GM19467 (cell line): Measurements from ENCODE around the gene DOK3.

Experiments used
- ATAC-seq: cut with Tn5 transposase; IDR thresholded peaks from one replicate; pipeline ENCODE4 v1.9.1; 2021; ENCODE audit warnings: mild to moderate bottlenecking, moderate library complexity; ENCODE audit not compliant: unreplicated experiment

Gene DOK3

GRCh38 chr5:177484902-177485549 is 24.6 kb downstream of the DOK3 start:
- ATAC-seq = no peak

- no peak for ATAC-seq
These were observed 25.4 kb downstream of the DOK3 start for GRCh38 chr5:177483994-177484901.

DNA sequence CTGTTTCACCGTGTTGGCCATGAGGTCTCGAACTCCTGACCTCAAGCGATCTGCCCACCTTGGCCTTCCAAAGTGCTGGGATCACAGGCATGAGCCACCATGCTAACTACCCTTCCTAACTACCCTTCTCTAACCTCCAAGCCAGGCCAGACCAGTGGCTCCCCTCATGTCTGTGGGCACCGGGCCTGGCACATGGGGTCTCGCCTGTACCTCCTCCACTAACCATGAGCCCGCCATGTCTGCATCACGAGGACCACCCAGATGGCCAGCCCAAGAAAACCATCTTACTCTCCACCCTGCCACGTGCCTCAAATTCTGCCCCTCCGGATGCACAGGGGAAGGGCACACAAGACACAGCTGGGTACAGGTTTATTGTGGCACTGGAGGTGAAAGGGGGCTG is 26.6 kb downstream of the DOK3 start:
- no peak for ATAC-seq

- no peak for ATAC-seq
These were observed 27.2 kb downstream of the DOK3 start for GRCh38 chr5:177482359-177482795.

- no peak for ATAC-seq
These were observed 29.9 kb downstream of the DOK3 start for GRCh38 chr5:177479774-177480173.

GRCh38 chr5:177478711-177479646 is 30.6 kb downstream of the DOK3 start:
- ATAC-seq = no peak

DNA sequence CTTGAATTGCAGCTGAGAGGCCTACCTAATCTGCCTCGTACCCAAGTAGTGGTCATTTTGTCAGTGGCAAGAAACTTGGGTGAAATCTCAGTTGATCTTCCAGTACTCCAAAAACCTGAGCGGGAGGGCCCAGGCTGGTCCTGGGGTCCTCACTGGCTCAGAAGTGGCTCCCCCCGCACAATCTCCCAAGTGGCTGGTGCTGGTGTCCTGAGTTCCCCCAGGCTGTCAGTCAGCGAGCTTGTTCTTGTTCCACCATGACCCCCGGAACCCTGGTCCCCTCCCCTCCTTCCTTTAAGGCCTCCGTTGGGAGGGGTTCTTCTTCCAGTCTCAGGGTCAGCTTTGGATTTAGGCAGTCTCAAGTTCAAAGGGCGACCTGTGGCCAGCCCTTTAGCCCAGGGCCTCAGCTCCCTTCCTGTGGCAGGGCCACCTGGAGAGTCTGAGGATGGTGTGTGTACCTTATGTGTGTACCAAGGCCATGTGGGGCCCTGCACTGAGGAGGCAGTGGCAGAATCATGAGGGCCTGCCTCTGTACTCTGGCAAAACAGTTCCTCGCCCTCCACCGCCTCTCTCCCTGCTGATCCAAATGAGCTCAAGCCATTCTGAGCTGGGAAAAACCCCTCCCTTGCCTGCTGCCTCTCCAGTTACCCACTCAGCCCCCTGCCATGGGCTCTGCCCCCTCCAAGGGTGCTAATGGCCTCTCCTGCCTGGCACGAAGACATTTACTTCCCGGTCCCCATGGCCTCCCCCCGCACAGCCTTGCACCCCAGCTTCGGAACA is 31.7 kb downstream of the DOK3 start:
- no peak for ATAC-seq

DNA sequence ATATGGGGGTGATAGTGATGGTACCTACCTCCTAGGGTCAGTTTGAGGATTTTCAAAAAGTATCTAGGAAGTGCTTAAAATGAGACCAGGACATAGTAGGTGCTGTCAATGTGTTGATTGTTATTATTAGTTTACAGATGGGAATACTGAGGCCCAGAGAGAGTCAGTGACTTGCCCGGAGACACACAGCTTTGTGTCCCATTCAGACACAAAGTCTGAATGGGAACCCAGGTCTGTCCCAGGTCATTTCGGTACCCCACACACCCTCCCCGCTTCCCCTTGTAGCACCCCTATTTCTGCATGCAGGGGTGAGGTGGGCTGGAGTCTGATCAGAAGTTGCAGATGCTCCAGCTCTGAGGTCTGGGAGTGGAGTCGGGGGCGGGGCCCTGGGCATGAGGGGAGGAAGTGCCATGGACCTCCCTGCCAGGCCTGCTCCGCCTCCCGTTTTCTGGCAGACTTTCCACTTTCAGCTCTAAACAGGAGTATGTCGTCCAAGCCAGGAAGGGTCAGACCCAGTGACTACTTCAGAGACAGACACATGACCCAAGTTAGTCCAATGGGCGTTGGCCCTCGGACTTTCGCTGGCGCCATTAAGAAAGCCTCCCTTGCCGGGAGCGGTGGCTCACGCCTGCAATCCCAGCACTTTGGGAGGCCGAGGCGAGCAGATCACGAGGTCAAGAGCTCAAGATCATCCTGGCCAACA is 32.9 kb downstream of the DOK3 start:
- no peak for ATAC-seq

DNA sequence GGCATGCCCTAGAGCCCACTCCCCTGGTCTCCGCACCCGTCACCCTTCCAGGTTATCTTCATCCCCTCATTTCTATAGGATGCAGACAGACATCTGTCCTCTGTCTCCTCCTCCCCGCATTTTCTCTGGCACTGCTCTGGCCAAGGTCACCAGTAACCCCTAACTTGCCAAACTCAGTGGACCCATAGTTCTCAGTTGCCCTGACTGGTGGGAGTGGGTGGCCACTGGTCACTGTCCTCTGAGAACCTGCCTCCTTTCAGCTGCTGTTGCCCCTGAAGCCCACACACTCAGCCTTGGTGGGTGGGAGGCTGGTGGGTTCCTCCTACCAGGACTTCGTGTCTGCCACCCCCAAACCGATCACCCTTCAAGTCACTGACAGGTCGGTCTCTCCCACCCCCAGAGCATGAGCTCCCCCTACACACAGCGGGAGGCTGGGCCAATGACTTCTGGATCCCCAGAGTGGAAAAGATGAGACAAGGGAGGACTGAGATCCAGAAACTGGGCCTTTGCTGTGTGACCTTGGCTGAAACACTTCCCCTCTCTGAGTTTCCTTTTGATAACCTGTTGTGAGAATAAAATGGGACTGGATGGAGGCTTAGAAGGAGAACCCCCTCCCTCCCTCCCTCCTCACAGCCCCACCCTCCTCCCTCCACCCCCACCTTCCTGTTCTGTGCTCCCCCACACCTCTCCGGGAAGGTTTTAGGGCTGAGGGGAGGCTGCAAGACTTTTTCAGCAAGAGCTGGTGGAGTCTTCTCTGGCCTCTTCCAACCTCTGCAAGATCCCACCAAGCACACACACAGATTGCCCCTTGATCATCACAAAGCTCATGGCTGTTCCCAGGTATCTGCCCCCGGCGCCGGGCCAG is 33.8 kb downstream of the DOK3 start:
- no peak for ATAC-seq

GRCh38 chr5:177474846-177475562 is 34.6 kb downstream of the DOK3 start:
- ATAC-seq = no peak

GRCh38 chr5:177474002-177474476 is 35.6 kb downstream of the DOK3 start:
- no peak for ATAC-seq

- no peak for ATAC-seq
These were observed 36.1 kb downstream of the DOK3 start, which contains the start of gene DBN1 for GRCh38 chr5:177473443-177474001. Gene DBN1, minus strand, starts transcription at chr5:177473634. Its CDS starts 113 bp downstream, at chr5:177473521.

DNA sequence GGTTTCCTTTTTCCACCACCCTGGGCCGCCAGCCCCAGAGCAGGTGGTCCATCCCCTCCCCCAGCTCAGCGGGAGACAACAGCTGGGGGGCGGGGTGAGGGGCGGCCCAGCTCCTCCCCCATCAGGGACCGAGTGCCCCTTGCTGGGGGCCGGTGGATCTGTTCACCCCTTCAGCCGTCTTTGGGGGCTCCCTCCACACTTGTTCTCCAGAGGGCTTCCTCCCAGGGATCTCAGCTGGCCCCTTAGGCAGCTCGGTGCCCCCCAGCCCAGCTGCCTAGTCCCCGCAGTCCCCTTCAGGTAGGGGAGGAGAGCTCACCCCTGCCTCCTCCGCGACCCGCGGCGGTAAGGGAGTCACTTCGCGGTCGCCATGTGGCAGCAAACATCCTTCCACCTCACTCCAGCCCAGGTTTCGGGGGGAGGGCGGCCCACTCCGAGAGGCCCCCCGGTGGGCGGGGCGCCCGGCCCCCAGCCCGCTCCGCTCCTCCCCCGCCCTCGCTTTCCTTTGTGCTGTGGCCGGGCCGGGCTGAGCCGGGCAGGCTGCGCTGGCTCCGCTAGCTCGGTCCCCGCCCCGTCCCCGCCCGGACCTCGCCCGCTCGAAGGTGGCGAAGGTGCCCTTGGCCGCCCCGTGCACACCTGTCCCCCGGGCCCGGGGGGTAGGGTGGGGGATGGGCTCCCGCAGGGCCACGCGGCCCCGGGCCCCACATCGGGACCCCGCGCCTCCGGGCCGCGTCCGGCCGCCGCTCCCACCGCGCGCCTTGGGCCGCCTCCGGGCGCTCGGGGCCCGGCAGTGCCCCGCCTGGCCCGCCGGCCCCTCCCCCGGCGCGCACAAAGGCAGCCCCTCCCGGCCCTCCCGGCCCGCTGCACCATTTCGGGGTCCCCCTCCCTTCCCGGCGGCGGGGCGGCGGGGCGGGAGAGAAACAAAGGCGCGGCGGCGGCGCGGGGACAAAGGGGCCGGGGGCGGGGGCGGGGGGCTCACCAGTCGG is 36.9 kb downstream of the DOK3 start:
- no peak for ATAC-seq

DNA sequence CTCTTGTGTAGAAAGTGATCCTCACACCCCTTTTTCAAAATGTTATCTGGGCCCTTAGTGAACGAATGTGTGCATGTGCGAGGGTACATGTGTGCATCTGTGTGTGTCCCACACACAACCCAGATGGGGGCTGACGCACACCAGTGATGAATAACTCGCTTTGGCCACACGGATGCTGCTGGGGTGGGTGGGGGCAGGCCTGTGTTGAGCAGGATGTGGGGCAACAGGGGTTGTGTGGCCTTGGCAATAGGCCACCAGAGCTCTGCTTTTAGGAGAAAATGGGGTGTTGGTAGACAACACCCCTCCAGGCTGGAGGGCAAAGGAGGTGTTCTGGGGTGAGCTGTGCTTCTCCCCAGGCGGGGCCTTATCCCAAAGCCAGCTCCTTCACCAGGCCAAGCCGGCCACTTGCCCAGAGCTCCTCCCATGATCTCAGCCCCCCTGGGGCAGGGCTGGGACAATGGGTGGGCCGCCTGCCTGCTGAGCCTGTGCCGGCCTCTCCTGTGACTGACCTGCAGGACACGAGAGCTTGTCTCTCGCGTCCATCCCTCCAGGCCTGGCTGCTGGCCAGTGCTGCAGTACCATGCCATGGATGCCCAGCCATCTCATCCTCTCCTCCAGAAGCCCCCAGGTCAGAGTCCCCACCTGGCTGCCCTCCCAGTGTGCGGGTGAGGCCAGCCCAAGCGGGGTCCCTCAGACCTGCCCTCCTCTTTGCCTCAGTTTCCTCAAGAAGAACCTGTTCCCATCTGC is 37.8 kb downstream of the DOK3 start:
- no peak for ATAC-seq

- ATAC-seq = no peak
These were observed 38.7 kb downstream of the DOK3 start for GRCh38 chr5:177470759-177471536.
